Neuron (in vitro differentiated cells): Measurements from ENCODE around the gene SNX32.

Experiments
- H2AFZ ChIP-seq: one replicate; pipeline ENCODE4 v1.6.1; 2013; ENCODE audit warnings: low read depth, mild to moderate bottlenecking, inconsistent platforms, low read length, moderate library complexity
- H3K27me3 ChIP-seq: one replicate; pipeline ENCODE4 v1.6.1; 2013; ENCODE audit warnings: low read length; ENCODE audit not compliant: insufficient read depth
- H3K36me3 ChIP-seq: one replicate; pipeline ENCODE4 v1.6.1; 2013; ENCODE audit warnings: low read length; ENCODE audit not compliant: insufficient read depth
- H3K4me1 ChIP-seq: one replicate; pipeline ENCODE4 v1.6.1; 2013; ENCODE audit warnings: low read length; ENCODE audit not compliant: insufficient read depth
- H3K4me3 ChIP-seq: 2 replicates; pipeline ENCODE4 v1.5.1; 2013; ENCODE audit warnings: mild to moderate bottlenecking, low read length, moderate library complexity
- H3K9me3 ChIP-seq: one replicate; pipeline ENCODE4 v1.6.1; 2013; ENCODE audit warnings: low read length

The SNX32 gene

DNA sequence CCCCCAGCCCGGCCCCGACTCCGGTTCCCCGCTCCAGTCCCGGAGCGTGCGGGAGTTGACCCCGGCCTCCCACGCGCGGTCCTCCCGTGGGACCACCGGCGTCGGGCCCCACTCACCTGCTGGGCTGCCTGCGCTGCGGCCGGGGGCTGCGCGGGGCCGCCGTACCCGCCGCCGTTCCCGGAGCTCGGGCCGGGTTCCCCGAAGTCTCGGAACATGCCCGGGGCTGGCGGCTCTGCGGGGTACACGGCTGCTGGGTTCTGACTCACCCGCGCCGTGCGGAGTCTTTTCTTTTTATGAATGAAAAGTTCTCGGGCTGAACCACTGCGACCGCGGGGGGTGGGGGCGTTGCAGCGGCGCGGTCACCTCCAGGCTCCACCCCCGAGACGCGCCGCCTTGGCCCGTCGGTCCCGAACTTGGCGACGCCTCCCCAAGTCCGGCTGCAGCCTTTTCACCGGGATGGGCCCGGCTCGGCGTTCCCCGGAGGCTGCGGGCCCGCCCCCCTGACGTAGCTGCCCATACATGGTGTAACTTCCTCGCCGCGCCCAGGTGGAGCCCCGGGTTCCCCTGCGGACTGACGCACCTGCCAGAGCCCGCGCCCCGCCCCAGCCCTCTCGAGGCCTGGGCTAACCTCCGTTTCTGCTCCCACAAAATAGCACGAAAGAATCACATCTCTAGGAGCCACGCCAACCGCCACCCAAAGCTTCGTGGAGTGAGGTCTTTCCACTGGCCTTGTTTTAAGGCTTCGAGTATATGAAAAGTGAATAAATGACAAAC, 66.5 kb downstream of the SNX32 start, which contains the start of gene FOSL1:
Gene FOSL1, minus strand, starts transcription at position 264 of the 774 bp plus-strand sequence. Its CDS starts 49 bp downstream, at position 215.
- peak within 1 kb of the TSS; percentile 59 for H2AFZ ChIP-seq
- no peaks in the 10 kb centered on the region for H3K9me3 ChIP-seq
- peaks cover 21% of the 10 kb centered on the region for H3K27me3 ChIP-seq
- H3K4me3 ChIP-seq = peak within 1 kb of the TSS; percentile 37
- H3K36me3 ChIP-seq = no peaks in the 10 kb centered on the region
- peaks cover 13% of the 10 kb centered on the region for H3K4me1 ChIP-seq

DNA sequence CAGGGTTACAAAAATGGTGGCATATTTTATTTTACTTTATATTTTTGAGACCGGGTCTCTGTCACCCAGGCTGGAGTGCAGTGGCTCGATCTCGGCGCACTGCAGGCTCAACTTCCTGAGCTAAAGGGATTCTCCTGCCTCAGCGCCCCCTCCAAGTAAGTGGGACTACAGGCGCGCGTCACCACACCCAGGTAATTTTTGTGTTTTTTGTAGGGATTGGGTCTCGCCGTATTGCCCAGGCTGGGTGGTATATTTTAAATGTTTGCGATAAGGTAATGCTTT, 67.1 kb downstream of the SNX32 start:
- H3K4me3 ChIP-seq = no peak overlapping the region
- H3K9me3 ChIP-seq = no peaks in the 10 kb centered on the region
- H3K4me1 ChIP-seq = peaks cover 13% of the 10 kb centered on the region
- H2AFZ ChIP-seq = no peak overlapping the region
- H3K36me3 ChIP-seq = no peaks in the 10 kb centered on the region
- H3K27me3 ChIP-seq = peaks cover 21% of the 10 kb centered on the region

DNA sequence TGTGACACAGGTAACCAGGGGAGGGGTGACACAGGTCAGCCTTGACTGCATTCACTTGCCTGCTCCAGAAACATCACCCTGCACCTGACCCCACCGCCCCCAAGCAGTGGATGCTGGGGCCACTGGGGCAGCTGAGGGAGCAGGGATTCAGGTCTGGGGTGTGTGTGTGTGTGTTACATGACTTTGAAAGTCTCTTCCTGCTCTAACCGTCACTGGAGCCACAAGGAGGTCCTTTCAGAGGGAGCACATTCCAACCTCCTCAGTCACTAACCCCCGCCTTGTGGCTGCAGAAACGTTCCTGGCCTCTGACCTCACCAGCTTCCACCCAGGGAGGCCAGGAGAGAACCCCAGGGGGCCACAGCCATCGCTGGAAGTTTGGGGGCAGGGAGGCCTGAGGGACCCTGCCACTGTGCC, 69.3 kb downstream of the SNX32 start:
- Histone ChIP-seq H3K4me1 (peaks cover 13% of the 10 kb centered on the region), H3K36me3 (no peaks in the 10 kb centered on the region), H3K9me3 (no peaks in the 10 kb centered on the region), H3K4me3 (no peak overlapping the region), H2AFZ (no peak overlapping the region), H3K27me3 (peaks cover 21% of the 10 kb centered on the region)
